Tibial artery (tissue), 4 donors: ENCODE results near the gene UTY.

Experiments used
- DNase-seq, 2 donors: peaks; one replicate each; pipeline ENCODE4 v3.0.0-alpha.2; 2019
- H3K27ac ChIP-seq, 2 donors: fragments of 200-600 bp; sonication (generic) in 1 of 2; 1 replicate in 1 of 2; 2 replicates in 1 of 2; pipeline ENCODE4 v1.5.1; 2018 to 2019; ENCODE audit warnings: mild to moderate bottlenecking in 1 of 2
- H3K27me3 ChIP-seq, 2 donors: fragments of 200-600 bp; sonication (generic) in 1 of 2; one replicate each; pipeline versions ENCODE4 v1.5.1 to v1.6.0; 2016 to 2019
- H3K36me3 ChIP-seq, 3 donors: fragments of 200-600 bp; sonication (generic) in 2 of 3; one replicate each; pipeline ENCODE4 v1.5.1; 2016 to 2019; ENCODE audit warnings: mild to moderate bottlenecking in 2 of 3
- H3K4me1 ChIP-seq, 4 donors: fragments of 200-600 bp; sonication (generic) in 2 of 4; 1 replicate in 3 of 4; 2 replicates in 1 of 4; pipeline ENCODE4 v1.5.1; 2016 to 2019
- H3K4me3 ChIP-seq, 2 donors: fragments of 200-600 bp; sonication (generic) in 1 of 2; 1 replicate in 1 of 2; 2 replicates in 1 of 2; pipeline ENCODE4 v1.5.1; 2018 to 2019; ENCODE audit warnings: mild to moderate bottlenecking in 2 of 2
- H3K9me3 ChIP-seq, 3 donors: fragments of 200-600 bp; sonication (generic) in 1 of 3; one replicate each; pipeline ENCODE4 v1.5.1; 2016 to 2019
- CTCF ChIP-seq, 2 experiments: fragments of 200-600 bp in 1 of 2; fragments of 450-650 bp in 1 of 2; IDR thresholded peaks; one replicate each; pipeline ENCODE4 v1.5.1; 2017 to 2019; ENCODE audit warnings: antibody characterized with exemption in 2 of 2, mild to moderate bottlenecking in 1 of 2, moderate library complexity in 1 of 2
- intact Hi-C: fragments of 100-400 bp; cut with DNase I; formaldehyde crosslinking; loops from one replicate; pipeline ENCODE4 v1.15.0; 2023; ENCODE audit warnings: low total_unique reads

Gene UTY

DNA sequence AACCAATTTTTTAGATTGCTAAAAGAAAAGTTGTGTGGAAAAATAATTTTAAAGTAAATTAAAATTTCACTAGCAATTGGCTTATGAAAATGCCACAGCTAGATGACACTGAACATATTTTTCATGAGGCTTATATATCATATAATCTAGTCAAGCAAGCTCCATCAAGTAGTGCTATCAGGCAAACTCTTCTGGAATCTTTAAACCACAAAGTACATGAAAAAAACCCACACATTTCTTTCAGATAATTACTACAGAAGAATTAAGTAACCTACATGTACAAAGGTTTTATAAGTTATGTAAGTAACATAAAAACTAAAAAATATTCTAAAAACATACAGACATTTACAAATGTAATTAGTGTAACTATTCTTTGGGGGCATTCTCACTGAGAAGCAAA is 229.4 kb downstream of the UTY start:
- Histone ChIP-seq H3K27ac (no peak overlapping the region), H3K27me3 (no peaks in the 10 kb centered on the region), H3K36me3 (no peaks in the 10 kb centered on the region), H3K9me3 (no peaks in the 10 kb centered on the region), H3K4me3 (no peak overlapping the region), H3K4me1 (no peaks in the 10 kb centered on the region)
- DNase-seq = no peak
- intact Hi-C loops = no loop called here
- no peak for TF ChIP-seq CTCF (IDR thresholded peaks at IDR 0.05)

GRCh38 chrY:13243716-13244115 is 236.1 kb downstream of the UTY start:
- Histone ChIP-seq H3K36me3 (no peaks in the 10 kb centered on the region), H3K27me3 (no peaks in the 10 kb centered on the region), H3K9me3 (no peaks in the 10 kb centered on the region), H3K27ac (no peak overlapping the region), H3K4me1 (no peaks in the 10 kb centered on the region), H3K4me3 (no peak overlapping the region)
- no peak for TF ChIP-seq CTCF (IDR thresholded peaks at IDR 0.05)
- intact Hi-C loops = no loop called here
- DNase-seq = no peak

DNA sequence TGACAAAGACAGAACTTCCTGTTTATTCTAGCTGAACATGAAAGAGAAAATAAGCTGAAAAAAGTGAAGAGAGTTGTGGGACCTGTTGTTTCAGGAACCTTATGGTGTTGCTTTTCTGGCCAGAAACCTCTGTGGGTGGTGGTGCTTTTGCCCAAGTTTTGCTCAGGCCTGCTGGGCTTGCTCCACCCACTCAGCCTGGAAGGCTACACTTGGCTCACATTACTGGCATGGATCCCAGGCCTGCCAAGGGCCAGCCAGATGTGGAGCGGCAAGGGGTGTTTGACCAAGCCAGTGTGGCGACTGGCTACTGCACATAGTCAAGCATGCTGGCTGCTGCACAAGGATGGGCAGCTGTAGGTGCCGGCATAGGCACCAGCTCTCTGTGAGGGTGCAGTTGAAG is 245.9 kb downstream of the UTY start:
- no peaks in the 10 kb centered on the region for H3K9me3 ChIP-seq
- no peak overlapping the region for H3K27ac ChIP-seq
- intact Hi-C loops = no loop called here
- no peak for TF ChIP-seq CTCF (IDR thresholded peaks at IDR 0.05)
- peaks cover 0 to 8% (median 0%) of the 10 kb centered on the region in 4 donors for H3K4me1 ChIP-seq
- peak in 1 of 2 donors; percentile 63 for DNase-seq
- H3K36me3 ChIP-seq = no peaks in the 10 kb centered on the region
- H3K27me3 ChIP-seq = no peaks in the 10 kb centered on the region
- H3K4me3 ChIP-seq = no peak overlapping the region

GRCh38 chrY:13233118-13233517 is 246.7 kb downstream of the UTY start:
- no peaks in the 10 kb centered on the region for H3K36me3 ChIP-seq
- no peak for DNase-seq
- no peaks in the 10 kb centered on the region for H3K27me3 ChIP-seq
- no peaks in the 10 kb centered on the region for H3K9me3 ChIP-seq
- intact Hi-C loops = no loop called here
- H3K27ac ChIP-seq = no peak overlapping the region
- peaks cover 0 to 8% (median 0%) of the 10 kb centered on the region in 4 donors for H3K4me1 ChIP-seq
- H3K4me3 ChIP-seq = no peak overlapping the region
- TF ChIP-seq CTCF (IDR thresholded peaks at IDR 0.05) = no peak

GRCh38 chrY:13227354-13227953 is 252.4 kb downstream of the UTY start:
- intact Hi-C loops = no loop called here
- no peak for DNase-seq
- TF ChIP-seq CTCF (IDR thresholded peaks at IDR 0.05) = no peak

More at GRCh38 chrY:13227354-13227953, 252.4 kb downstream of the UTY start:
- Histone ChIP-seq H3K27me3 (no peaks in the 10 kb centered on the region), H3K9me3 (no peaks in the 10 kb centered on the region), H3K27ac (no peak overlapping the region), H3K4me1 (no peaks in the 10 kb centered on the region), H3K4me3 (no peak overlapping the region), H3K36me3 (no peaks in the 10 kb centered on the region)
